H1 (cell line): ENCODE data around the gene RPS6KC1. TPM values are rescaled to one million over a fixed set of nuclear protein-coding genes. Genes with fewer than 3 reads are reported as not detected.
"Not testable (repeated sequence)": the region's sequence is repeated elsewhere in the genome, so short reads cannot be mapped to it uniquely, and the experiment has no call there.

Experiments used
- CTCF ChIA-PET: fragments of 300-600 bp; sonication (Branson Sonifier 250); formaldehyde crosslinking; loops from one replicate; lab custom pipeline; 2021; ENCODE audit not compliant: partially characterized antibody; lab: Charles Lee
- POLR2A ChIA-PET: fragments of 300-600 bp; sonication (Branson Sonifier 250); formaldehyde crosslinking; loops from one replicate; lab custom pipeline; 2021; ENCODE audit warnings: inconsistent platforms; ENCODE audit not compliant: partially characterized antibody; lab: Charles Lee
- DNase-seq, 2 experiments: peaks; one replicate each; pipeline versions ENCODE4 v3.0.0 to v3.0.0-alpha.2; 2010 to 2022; ENCODE audit warnings: low spot score in 2 of 2, low read depth in 1 of 2, mixed read lengths in 1 of 2
- FAIRE-seq: peaks from 2 replicates; lab custom pipeline; 2011; peaks lifted over from hg19 to GRCh38; lab: Jason Lieb, UNC
- H2AFZ ChIP-seq: 2 replicates; pipeline ENCODE4 v1.8.1; 2012; ENCODE audit warnings: low read length, inconsistent platforms
- H2AK5ac ChIP-seq: 2 replicates; pipeline ENCODE4 v1.6.1; 2013; ENCODE audit warnings: low read depth, low read length
- H2BK120ac ChIP-seq: replicated peaks from 2 replicates; pipeline ENCODE3; 2013; ENCODE audit warnings: low read depth, low read length, inconsistent platforms
- H2BK12ac ChIP-seq: 2 replicates; pipeline ENCODE4 v1.6.1; 2013; ENCODE audit warnings: low read depth, low read length
- H2BK15ac ChIP-seq: 2 replicates; pipeline ENCODE4 v1.6.1; 2013; ENCODE audit warnings: low read length
- H2BK20ac ChIP-seq: 2 replicates; pipeline ENCODE4 v1.6.1; 2013; ENCODE audit warnings: low read length
- H2BK5ac ChIP-seq: 2 replicates; pipeline ENCODE4 v1.6.1; 2013; ENCODE audit warnings: low read depth, low read length
- H3K14ac ChIP-seq: 2 replicates; pipeline ENCODE4 v1.6.1; 2013; ENCODE audit warnings: inconsistent platforms; ENCODE audit not compliant: insufficient read length
- H3K18ac ChIP-seq: 2 replicates; pipeline ENCODE4 v1.6.1; 2013; ENCODE audit warnings: low read length; ENCODE audit errors: extremely low read depth
- H3K23ac ChIP-seq: 2 replicates; pipeline ENCODE4 v1.6.1; 2013; ENCODE audit warnings: inconsistent platforms; ENCODE audit not compliant: insufficient read length
- H3K23me2 ChIP-seq: 2 replicates; pipeline ENCODE4 v1.6.1; 2013; ENCODE audit warnings: low read depth, low read length
- H3K27ac ChIP-seq: 2 replicates; pipeline ENCODE4 v1.6.1; 2011; ENCODE audit warnings: low read depth, low read length, inconsistent platforms
- H3K27me3 ChIP-seq, 4 experiments: replicated peaks in 1 of 4; 1 replicate in 1 of 4; 2 replicates in 3 of 4; pipeline versions ENCODE4 v1.6.1 to v1.8.1; 2011 to 2013; ENCODE audit warnings: low read length in 3 of 4, mild to moderate bottlenecking in 3 of 4, inconsistent platforms in 2 of 4, mixed read lengths in 2 of 4, moderate library complexity in 1 of 4; ENCODE audit not compliant: control insufficient read depth in 3 of 4, insufficient read depth in 3 of 4; ENCODE audit errors: extremely low read depth in 1 of 4
- H3K36me3 ChIP-seq, 4 experiments: 2 replicates each; pipeline versions ENCODE4 v1.6.1 to v1.8.1; 2011 to 2013; ENCODE audit warnings: mild to moderate bottlenecking in 4 of 4, low read length in 3 of 4, moderate library complexity in 2 of 4, control low read depth in 1 of 4, inconsistent platforms in 1 of 4; ENCODE audit not compliant: insufficient read depth in 4 of 4, control insufficient read depth in 2 of 4
- H3K4ac ChIP-seq: replicated peaks from 2 replicates; pipeline ENCODE3; 2013; ENCODE audit warnings: low read length, low read depth, mixed read lengths, inconsistent platforms; ENCODE audit not compliant: insufficient read length
- H3K4me1 ChIP-seq, 4 experiments: replicated peaks in 1 of 4; 1 replicate in 1 of 4; 2 replicates in 3 of 4; pipeline versions ENCODE4 v1.6.1 to v1.8.1; 2011 to 2013; ENCODE audit warnings: low read length in 3 of 4, inconsistent platforms in 2 of 4, mixed read lengths in 1 of 4; ENCODE audit not compliant: insufficient read depth in 4 of 4, control insufficient read depth in 3 of 4
- H3K4me2 ChIP-seq, 2 experiments: 2 replicates each; pipeline versions ENCODE4 v1.6.1 to v1.8.1; 2011 to 2013; ENCODE audit warnings: low read depth in 2 of 2, low read length in 2 of 2, control low read depth in 1 of 2, inconsistent platforms in 1 of 2, mild to moderate bottlenecking in 1 of 2; ENCODE audit not compliant: insufficient read depth in 1 of 2
- H3K4me3 ChIP-seq, 4 experiments: fragments of 200-600, 300-600 bp in 1 of 4; sonication (generic), shearing (Covaris generic), sonication (Bioruptor Twin) in 1 of 4; 2 replicates each; pipeline versions ENCODE4 v1.5.1 to v1.8.1; 2011 to 2016; ENCODE audit warnings: low read length in 4 of 4, low read depth in 3 of 4, control low read depth in 2 of 4, inconsistent platforms in 2 of 4, mild to moderate bottlenecking in 2 of 4, mixed read lengths in 1 of 4, moderate library complexity in 1 of 4; ENCODE audit not compliant: insufficient read depth in 2 of 4; ENCODE audit errors: extremely low read depth in 1 of 4
- H3K56ac ChIP-seq: replicated peaks from 2 replicates; pipeline ENCODE3; 2013; ENCODE audit warnings: low read depth, mild to moderate bottlenecking, mixed read lengths, low read length, inconsistent platforms; ENCODE audit not compliant: insufficient read length
- H3K79me1 ChIP-seq: 2 replicates; pipeline ENCODE4 v1.6.1; 2013; ENCODE audit warnings: low read depth, low read length, control low read depth
- H3K79me2 ChIP-seq, 2 experiments: 2 replicates each; pipeline versions ENCODE4 v1.6.1 to v1.8.1; 2012 to 2013; ENCODE audit warnings: low read length in 2 of 2, mild to moderate bottlenecking in 2 of 2, inconsistent platforms in 1 of 2; ENCODE audit not compliant: insufficient read depth in 2 of 2, control insufficient read depth in 1 of 2
- H3K9ac ChIP-seq, 4 experiments: replicated peaks in 1 of 4; 1 replicate in 1 of 4; 2 replicates in 3 of 4; pipeline versions ENCODE4 v1.6.1 to v1.8.1; 2011 to 2013; ENCODE audit warnings: low read depth in 3 of 4, low read length in 3 of 4, control low read depth in 2 of 4, mild to moderate bottlenecking in 2 of 4, moderate library complexity in 2 of 4, inconsistent platforms in 1 of 4; ENCODE audit errors: extremely low read depth in 1 of 4
- H3K9me3 ChIP-seq, 2 experiments: 2 replicates each; pipeline versions ENCODE4 v1.6.1 to v1.8.1; 2012 to 2013; ENCODE audit warnings: mild to moderate bottlenecking in 2 of 2, moderate library complexity in 2 of 2, control low read depth in 1 of 2, inconsistent platforms in 1 of 2, low read depth in 1 of 2, low read length in 1 of 2, mixed read lengths in 1 of 2; ENCODE audit not compliant: insufficient read depth in 2 of 2
- H4K20me1 ChIP-seq, 2 experiments: replicated peaks in 1 of 2; 2 replicates each; pipeline versions ENCODE3 to v1.8.1; 2011 to 2013; ENCODE audit warnings: inconsistent platforms in 2 of 2, low read length in 2 of 2, mild to moderate bottlenecking in 1 of 2; ENCODE audit not compliant: insufficient read depth in 2 of 2, control insufficient read depth in 1 of 2
- H4K5ac ChIP-seq: 2 replicates; pipeline ENCODE4 v1.6.1; 2013; ENCODE audit warnings: low read length, low read depth, mixed read lengths, inconsistent platforms; ENCODE audit not compliant: insufficient read length
- H4K8ac ChIP-seq: 2 replicates; pipeline ENCODE4 v1.8.0; 2013; ENCODE audit warnings: mild to moderate bottlenecking, moderate library complexity, low read length, inconsistent platforms; ENCODE audit not compliant: insufficient read depth; ENCODE audit errors: extremely low read depth
- H4K91ac ChIP-seq: replicated peaks from 2 replicates; pipeline ENCODE3; 2013; ENCODE audit warnings: low read length, mixed read lengths, inconsistent platforms; ENCODE audit not compliant: insufficient read length
- WGBS, 2 experiments: shearing (Covaris generic) in 1 of 2; methylation state at CpG; one replicate each; pipeline versions ENCODE4 v1.1.6 to v1.1.7; 2013 to 2015; ENCODE audit warnings: low lambda C conversion rate in 2 of 2, mixed read lengths in 2 of 2, inconsistent platforms in 1 of 2, low coverage in 1 of 2, missing lambda C conversion rate in 1 of 2; ENCODE audit not compliant: insufficient replicate concordance in 2 of 2, insufficient coverage in 1 of 2, insufficient read length in 1 of 2; ENCODE audit errors: extremely low coverage in 1 of 2, missing lambda C conversion rate in 1 of 2; 5-methylcytosine and 5-hydroxymethylcytosine counted together
- polyA plus RNA-seq, 7 experiments: library from polyadenylated mRNA; depleted of rRNA in 3 of 7; stranded (reverse) in 5 of 7; unstranded in 2 of 7; fragments of >200 nt in 5 of 7; fragments of 200-250 nt in 2 of 7; gene quantifications; 1 replicate in 5 of 7; 2 replicates in 1 of 7; 4 replicates in 1 of 7; pipeline versions ENCODE4 v1.2.1 to v1.2.3, GENCODE V29; 2011 to 2013; ENCODE audit warnings: missing spikeins in 2 of 7, mixed read lengths in 2 of 7
- total RNA-seq: library from RNA; stranded (reverse); fragmentation: NEBNext Ultra II Directional; extraction: Animal tissue kit (Norgen Biotek cat#: 25700); gene quantifications from 2 replicates; pipeline ENCODE4 v1.2.1, GENCODE V29; 2021

The RPS6KC1 gene
- total and polyA plus RNA-seq, 2 of the 8 experiments (the other 6 are each of a cell fraction or from before 2014, with no cell fraction given), result 4.9 to 17.6 TPM

GRCh38 chr1:213160442-213160841 lies 109.4 kb downstream of the RPS6KC1 start:
- DNase-seq, H3K23me2 ChIP-seq, H4K5ac ChIP-seq, H3K27me3 ChIP-seq, H4K20me1 ChIP-seq, H3K23ac ChIP-seq, FAIRE-seq, H3K4ac ChIP-seq, H3K9ac ChIP-seq, H2AK5ac ChIP-seq, H2BK15ac ChIP-seq, H3K4me2 ChIP-seq, H3K18ac ChIP-seq, POLR2A ChIA-PET, H3K4me3 ChIP-seq, H3K79me1 ChIP-seq, H2BK12ac ChIP-seq, H2BK5ac ChIP-seq, H3K36me3 ChIP-seq, H3K4me1 ChIP-seq, H4K8ac ChIP-seq, H3K56ac ChIP-seq, H3K9me3 ChIP-seq, H2BK120ac ChIP-seq, H3K14ac ChIP-seq, H4K91ac ChIP-seq, H2BK20ac ChIP-seq, H2AFZ ChIP-seq, H3K79me2 ChIP-seq, H3K27ac ChIP-seq: not testable (repeated sequence)
- 91% methylated on average over 2 of the region's 2 CpGs; no CpG with 5 or more reads in 1 of the 2 experiments for WGBS, 2 experiments
- CTCF ChIA-PET, result interaction anchor here (0.6 kb wide), 1 partner anchor 325 kb away, joined by 3 read pairs; no protein-coding TSS in a partner anchor
